Uterus (tissue), 4 donors: ENCODE data around the gene PRTFDC1. TPM values are rescaled to one million over a fixed set of nuclear protein-coding genes. Genes with fewer than 3 reads are reported as not detected.

Source experiments
- DNase-seq, 2 donors: peaks; one replicate each; pipeline ENCODE4 v3.0.0-alpha.2; 2019 to 2020
- H3K27ac ChIP-seq, 2 donors: fragments of 200-600 bp; sonication (generic); 1 replicate in 1 of 2; 2 replicates in 1 of 2; pipeline ENCODE4 v1.5.1; 2016 to 2018
- H3K27me3 ChIP-seq, 2 donors: fragments of 200-600 bp; sonication (generic); one replicate each; pipeline ENCODE4 v1.5.1; 2018 to 2019; ENCODE audit warnings: control low read depth in 1 of 2
- H3K36me3 ChIP-seq, 2 donors: fragments of 200-600 bp; sonication (generic); one replicate each; pipeline ENCODE4 v1.5.1; 2019; ENCODE audit warnings: control low read depth in 1 of 2
- H3K4me1 ChIP-seq, 2 donors: fragments of 200-600 bp; sonication (generic); one replicate each; pipeline ENCODE4 v1.5.1; 2018 to 2019; ENCODE audit warnings: control low read depth in 1 of 2
- H3K4me3 ChIP-seq, 2 donors: fragments of 200-600 bp; sonication (generic); 1 replicate in 1 of 2; 2 replicates in 1 of 2; pipeline ENCODE4 v1.5.1; 2018 to 2019; ENCODE audit warnings: mild to moderate bottlenecking in 1 of 2
- H3K9me3 ChIP-seq, 2 donors: fragments of 200-600 bp; sonication (generic); one replicate each; pipeline ENCODE4 v1.5.1; 2019; ENCODE audit warnings: control low read depth in 1 of 2
- POLR2A ChIP-seq, 2 donors: fragments of 450-650 bp; IDR thresholded peaks; one replicate each; pipeline ENCODE4 v1.6.1; 2016; ENCODE audit warnings: antibody characterized with exemption in 2 of 2, mild to moderate bottlenecking in 1 of 2, moderate library complexity in 1 of 2
- intact Hi-C: fragments of 100-400 bp; cut with DNase I; formaldehyde crosslinking; loops from one replicate; pipeline ENCODE4 v1.15.1; 2023; ENCODE audit warnings: low total_unique reads
- total RNA-seq, 4 donors: library from RNA; depleted of rRNA in 3 of 4; stranded (reverse); fragments of >200 nt in 3 of 4; gene quantifications; one replicate each; pipeline versions ENCODE4 v1.1.0 to v1.2.4, GENCODE V29; 2014 to 2023
- TF ChIP-seq, protein P1 (sequence below), 4 experiments: fragments of 200-600 bp in 2 of 4; fragments of 450-650 bp in 2 of 4; sonication (generic) in 2 of 4; IDR thresholded peaks; one replicate each; pipeline ENCODE4 v1.5.1; 2016 to 2019; ENCODE audit warnings: antibody characterized with exemption in 4 of 4, mild to moderate bottlenecking in 2 of 4, moderate library complexity in 1 of 4
- donor health status: DM: yes; HTN: yes; CAD: no.

PRTFDC1 gene
- total RNA-seq, 4 donors from 2014 or later, result 1.3 to 38.7 (median 20.3) TPM

DNA sequence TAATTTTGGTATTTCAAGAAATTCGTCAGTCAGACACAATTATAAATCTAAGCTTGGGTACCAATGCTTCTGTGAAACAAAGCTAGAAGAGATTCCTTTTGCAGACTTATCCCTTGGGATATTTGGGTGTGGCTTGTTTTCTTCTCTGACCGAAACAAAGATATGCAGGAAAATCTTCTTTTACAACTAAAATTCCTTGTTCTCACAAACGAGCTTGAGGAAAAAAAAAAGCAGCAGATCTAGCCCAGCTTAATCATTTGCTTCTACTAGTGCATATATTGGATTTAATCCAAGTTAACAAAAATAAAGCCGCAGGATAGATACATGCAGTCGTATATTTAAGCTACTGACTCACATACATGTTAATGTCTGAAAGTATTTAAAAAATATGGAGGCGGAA lies 104.2 kb downstream of the PRTFDC1 start:
- H3K4me3 ChIP-seq, result no peak overlapping the region
- no peak for DNase-seq
- TF ChIP-seq, protein P1, sequence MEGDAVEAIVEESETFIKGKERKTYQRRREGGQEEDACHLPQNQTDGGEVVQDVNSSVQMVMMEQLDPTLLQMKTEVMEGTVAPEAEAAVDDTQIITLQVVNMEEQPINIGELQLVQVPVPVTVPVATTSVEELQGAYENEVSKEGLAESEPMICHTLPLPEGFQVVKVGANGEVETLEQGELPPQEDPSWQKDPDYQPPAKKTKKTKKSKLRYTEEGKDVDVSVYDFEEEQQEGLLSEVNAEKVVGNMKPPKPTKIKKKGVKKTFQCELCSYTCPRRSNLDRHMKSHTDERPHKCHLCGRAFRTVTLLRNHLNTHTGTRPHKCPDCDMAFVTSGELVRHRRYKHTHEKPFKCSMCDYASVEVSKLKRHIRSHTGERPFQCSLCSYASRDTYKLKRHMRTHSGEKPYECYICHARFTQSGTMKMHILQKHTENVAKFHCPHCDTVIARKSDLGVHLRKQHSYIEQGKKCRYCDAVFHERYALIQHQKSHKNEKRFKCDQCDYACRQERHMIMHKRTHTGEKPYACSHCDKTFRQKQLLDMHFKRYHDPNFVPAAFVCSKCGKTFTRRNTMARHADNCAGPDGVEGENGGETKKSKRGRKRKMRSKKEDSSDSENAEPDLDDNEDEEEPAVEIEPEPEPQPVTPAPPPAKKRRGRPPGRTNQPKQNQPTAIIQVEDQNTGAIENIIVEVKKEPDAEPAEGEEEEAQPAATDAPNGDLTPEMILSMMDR (IDR thresholded peaks at IDR 0.05), result no peak
- TF ChIP-seq POLR2A (IDR thresholded peaks at IDR 0.05), result no peak
- H3K9me3 ChIP-seq, result no peaks in the 10 kb centered on the region
- H3K27ac ChIP-seq, result no peak overlapping the region
- intact Hi-C loops, result no loop called here
- H3K4me1 ChIP-seq, result no peaks in the 10 kb centered on the region
- H3K27me3 ChIP-seq, result no peaks in the 10 kb centered on the region
- no peaks in the 10 kb centered on the region for H3K36me3 ChIP-seq

GRCh38 chr10:24847112-24848070 lies 105.0 kb downstream of the PRTFDC1 start:
- no peaks in the 10 kb centered on the region for H3K4me1 ChIP-seq
- no peaks in the 10 kb centered on the region for H3K36me3 ChIP-seq
- H3K9me3 ChIP-seq, result no peaks in the 10 kb centered on the region
- H3K27ac ChIP-seq, result no peak overlapping the region
- DNase-seq, result no peak
- H3K4me3 ChIP-seq, result no peak overlapping the region
- TF ChIP-seq, protein P1 (IDR thresholded peaks at IDR 0.05), result no peak
- TF ChIP-seq POLR2A (IDR thresholded peaks at IDR 0.05), result no peak
- intact Hi-C loops, result no loop called here
- H3K27me3 ChIP-seq, result no peaks in the 10 kb centered on the region

DNA sequence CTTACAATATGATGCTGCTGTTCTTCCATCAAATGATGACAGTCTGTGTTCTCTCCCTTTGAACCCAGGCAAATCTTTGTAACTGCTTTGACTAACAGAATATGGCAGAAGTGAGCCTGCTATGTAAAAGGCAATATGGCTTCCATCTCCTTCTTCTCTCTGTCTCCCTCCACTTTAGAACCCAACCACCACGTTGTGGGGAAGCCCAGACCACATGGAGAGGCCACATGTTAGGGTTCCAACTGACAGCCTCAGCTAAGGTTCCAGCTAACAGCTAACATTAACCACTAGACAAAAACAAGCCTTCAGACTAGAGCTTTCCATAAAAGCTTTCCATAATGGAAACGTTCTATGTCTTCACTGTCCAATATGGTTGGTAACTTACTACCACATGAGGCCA lies 107.7 kb downstream of the PRTFDC1 start:
- Histone ChIP-seq H3K4me1 (no peaks in the 10 kb centered on the region), H3K36me3 (no peaks in the 10 kb centered on the region), H3K9me3 (no peaks in the 10 kb centered on the region), H3K27ac (no peak overlapping the region), H3K27me3 (no peaks in the 10 kb centered on the region), H3K4me3 (no peak overlapping the region)
- intact Hi-C loops, result no loop called here
- no peak for DNase-seq
- TF ChIP-seq, protein P1 (IDR thresholded peaks at IDR 0.05), result no peak

DNA sequence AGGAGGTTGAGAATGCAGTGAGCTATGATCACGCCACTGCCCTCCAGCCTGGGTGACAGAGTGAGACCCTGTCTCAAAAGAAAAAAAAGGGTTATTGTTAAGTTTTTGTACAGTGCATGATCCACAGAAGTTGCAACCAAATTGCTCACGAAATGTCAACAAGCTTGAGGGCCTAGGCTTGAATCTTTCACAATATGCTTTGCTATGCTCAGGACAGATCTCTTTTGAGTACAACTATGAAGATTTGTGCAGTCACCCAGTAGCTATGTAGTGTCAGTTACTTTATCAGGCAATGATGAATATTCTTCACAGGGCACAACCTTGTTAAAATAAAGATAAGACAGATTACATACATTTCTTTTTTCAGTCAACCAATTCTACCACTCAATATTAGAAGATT lies 109.2 kb downstream of the PRTFDC1 start:
- no peak for DNase-seq
- TF ChIP-seq, protein P1 (IDR thresholded peaks at IDR 0.05), result no peak
- no peak for TF ChIP-seq POLR2A (IDR thresholded peaks at IDR 0.05)

DNA sequence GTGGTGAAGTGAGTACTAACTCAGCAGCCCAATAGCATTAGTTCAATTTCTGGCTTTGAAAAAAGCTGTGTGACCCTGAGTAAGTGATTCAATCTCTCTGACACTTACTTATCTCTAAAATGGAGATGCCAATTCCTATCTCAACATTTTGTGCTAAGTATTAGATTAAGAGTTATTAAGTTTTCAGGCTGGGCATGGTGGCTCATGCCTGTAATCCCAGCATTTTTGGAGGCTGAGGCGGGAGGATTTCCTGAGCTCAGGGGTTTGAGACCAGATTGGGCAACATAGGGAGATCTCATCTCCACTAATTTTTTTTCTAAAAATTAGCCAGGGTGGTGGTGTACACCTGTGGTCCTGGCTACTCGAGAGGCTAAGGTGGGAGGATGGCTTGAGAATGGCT lies 109.5 kb downstream of the PRTFDC1 start:
- no peak overlapping the region for H3K27ac ChIP-seq
- TF ChIP-seq POLR2A (IDR thresholded peaks at IDR 0.05), result no peak
- TF ChIP-seq, protein P1 (IDR thresholded peaks at IDR 0.05), result no peak
- no peaks in the 10 kb centered on the region for H3K36me3 ChIP-seq
- no peaks in the 10 kb centered on the region for H3K4me1 ChIP-seq
- intact Hi-C loops, result no loop called here
- H3K4me3 ChIP-seq, result no peak overlapping the region
- no peaks in the 10 kb centered on the region for H3K9me3 ChIP-seq
- no peaks in the 10 kb centered on the region for H3K27me3 ChIP-seq
- DNase-seq, result no peak

More for the DNA sequence above, 109.2 kb downstream of the PRTFDC1 start:
- Histone ChIP-seq H3K9me3 (no peaks in the 10 kb centered on the region), H3K27me3 (no peaks in the 10 kb centered on the region), H3K36me3 (no peaks in the 10 kb centered on the region), H3K27ac (no peak overlapping the region), H3K4me3 (no peak overlapping the region), H3K4me1 (no peaks in the 10 kb centered on the region)
- intact Hi-C loops, result no loop called here
